Measurements from ENCODE around the gene AP3S2.

AP3S2 gene

GRCh38 chr15:89812847-89813320 is 80.9 kb downstream of the AP3S2 start:
- no peak for DNase-seq

- DNase-seq, result no peak
Observed at GRCh38 chr15:89812011-89812846, 81.6 kb downstream of the AP3S2 start.

DNA sequence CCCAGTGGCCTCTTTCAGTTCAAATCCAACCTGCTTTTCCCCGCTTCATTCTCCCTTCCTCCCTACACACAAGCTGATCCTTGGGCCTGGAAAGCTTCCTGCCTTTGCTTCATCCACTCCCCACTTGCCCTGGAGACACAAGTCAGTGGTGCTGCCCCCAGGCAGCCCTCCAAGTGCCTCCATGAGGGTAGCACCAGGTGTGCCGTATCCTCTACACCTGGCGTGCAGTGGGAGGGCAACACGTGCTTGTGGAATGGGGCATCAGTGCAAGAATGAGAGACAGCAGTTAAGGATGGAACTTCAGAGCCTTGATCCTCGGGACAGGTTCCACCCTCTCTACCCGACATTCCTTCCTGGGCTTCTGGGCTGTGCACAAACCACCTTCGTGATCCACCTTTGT is 83.0 kb downstream of the AP3S2 start:
- DNase-seq, result no peak

- DNase-seq, result no peak
Observed at GRCh38 chr15:89809787-89810148, 84.0 kb downstream of the AP3S2 start.

- no peak for DNase-seq
Observed at GRCh38 chr15:89809093-89809786, 84.6 kb downstream of the AP3S2 start.

DNA sequence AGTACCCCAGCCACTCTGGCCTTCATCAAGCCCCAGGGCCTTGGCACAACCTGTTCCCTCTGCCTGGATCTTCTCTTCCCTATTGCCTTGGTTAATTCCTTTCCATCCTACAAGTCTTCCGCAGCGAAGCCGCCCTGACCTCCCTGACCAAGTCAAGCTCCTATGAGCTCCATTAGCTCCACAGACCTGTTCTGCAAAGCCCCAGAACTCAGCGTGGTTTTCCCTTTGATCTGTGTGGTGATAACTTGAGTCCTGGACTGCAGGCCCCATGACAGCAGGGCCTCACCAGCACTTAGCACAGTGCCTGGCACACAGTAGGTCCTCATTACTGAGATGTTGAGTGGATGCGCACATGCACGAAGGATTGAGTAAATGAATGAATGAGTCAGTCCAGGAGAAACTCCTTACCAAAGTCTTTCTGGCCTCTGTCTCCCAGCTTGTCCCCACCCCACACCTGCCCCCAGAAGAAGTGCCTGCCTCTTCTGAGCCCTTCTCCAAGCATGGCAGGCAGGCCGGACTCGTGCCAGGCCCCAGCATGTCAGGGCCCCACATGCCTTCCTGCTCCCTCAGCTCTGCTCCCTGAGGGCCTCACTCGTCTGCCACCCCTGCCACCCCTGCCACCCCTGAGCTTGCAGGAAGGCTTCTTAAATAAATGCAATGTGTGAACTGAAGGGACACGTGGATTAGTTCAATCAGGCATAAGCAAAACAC is 85.5 kb downstream of the AP3S2 start:
- DNase-seq, result no peak

DNA sequence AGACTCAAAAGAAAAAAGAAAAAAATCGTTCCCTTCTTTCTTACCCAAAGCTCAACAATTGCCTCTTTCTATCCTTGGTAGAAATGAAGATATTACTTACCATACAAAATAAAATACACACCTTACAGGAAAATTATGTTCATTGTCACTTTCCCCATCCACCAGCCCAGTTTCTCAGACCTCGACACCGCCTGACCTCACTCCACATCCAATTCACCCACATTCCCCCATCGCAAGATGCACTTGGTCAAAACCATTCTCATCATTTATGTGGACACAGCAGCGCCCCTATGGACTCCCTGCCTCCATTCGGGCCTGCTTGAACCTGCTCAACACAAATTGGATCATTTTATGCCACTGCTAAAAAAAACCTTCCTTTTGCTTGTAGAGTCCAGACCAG is 86.1 kb downstream of the AP3S2 start:
- no peak for DNase-seq

GRCh38 chr15:89806559-89807550 is 86.9 kb downstream of the AP3S2 start:
- DNase-seq, result no peak

- DNase-seq, result no peak
Observed at GRCh38 chr15:89806210-89806558, 87.6 kb downstream of the AP3S2 start.

DNA sequence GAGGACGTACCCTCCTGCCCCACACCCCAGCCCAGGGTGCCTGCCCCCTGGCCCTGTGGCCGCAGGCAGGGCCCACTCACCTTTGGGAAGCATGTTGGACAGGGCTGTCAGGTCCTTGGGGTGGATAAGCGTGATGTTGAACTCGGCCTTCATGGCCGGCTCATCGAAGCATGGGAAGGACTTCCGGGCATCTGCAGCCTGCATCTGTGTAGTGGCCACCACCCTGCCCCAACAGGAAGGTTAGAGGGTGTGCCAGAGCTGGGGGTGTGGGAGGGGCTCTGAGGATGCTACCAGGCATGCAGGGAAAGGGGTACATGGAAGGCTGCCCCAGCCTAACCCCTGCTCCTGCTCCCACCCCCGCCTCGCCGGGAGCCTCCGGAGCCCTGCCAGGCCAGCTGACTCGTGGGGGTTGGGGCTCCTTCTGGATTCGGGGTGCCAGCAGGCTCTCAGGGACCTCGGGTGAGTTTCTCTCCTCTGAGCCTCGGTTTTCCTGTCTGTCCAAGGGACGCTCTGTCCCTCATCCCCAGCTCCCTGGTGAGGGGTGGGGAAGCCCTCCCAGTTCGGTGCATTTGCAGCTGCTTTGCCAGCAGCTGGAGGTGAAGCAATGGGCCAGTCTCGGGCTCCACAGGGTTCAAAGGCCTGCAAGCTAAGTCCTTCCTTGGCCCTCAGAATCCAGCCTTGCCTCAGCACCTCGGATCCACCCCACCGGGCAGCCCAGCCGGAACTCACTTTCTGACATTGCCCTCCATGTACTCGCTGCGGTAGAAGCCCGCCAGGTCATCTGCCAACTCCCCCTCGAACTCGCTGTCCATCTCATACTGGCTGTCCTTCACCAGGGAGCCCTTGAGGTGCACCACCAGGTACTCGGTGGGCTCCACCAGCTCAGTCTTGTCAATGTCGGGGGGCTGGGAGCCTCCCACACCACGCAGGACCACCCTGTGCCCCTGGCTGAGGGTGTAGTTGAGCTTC is 88.3 kb downstream of the AP3S2 start:
- no peak for DNase-seq

- no peak for DNase-seq
Observed at GRCh38 chr15:89803941-89804800, 89.6 kb downstream of the AP3S2 start.

- DNase-seq, result no peak
Observed at GRCh38 chr15:89802986-89803824, 90.6 kb downstream of the AP3S2 start.

GRCh38 chr15:89802231-89802928 is 91.4 kb downstream of the AP3S2 start:
- no peak for DNase-seq

GRCh38 chr15:89801471-89802195 is 92.2 kb downstream of the AP3S2 start:
- no peak for DNase-seq

- DNase-seq, result no peak
Observed at GRCh38 chr15:89799918-89800498, 93.8 kb downstream of the AP3S2 start.

DNA sequence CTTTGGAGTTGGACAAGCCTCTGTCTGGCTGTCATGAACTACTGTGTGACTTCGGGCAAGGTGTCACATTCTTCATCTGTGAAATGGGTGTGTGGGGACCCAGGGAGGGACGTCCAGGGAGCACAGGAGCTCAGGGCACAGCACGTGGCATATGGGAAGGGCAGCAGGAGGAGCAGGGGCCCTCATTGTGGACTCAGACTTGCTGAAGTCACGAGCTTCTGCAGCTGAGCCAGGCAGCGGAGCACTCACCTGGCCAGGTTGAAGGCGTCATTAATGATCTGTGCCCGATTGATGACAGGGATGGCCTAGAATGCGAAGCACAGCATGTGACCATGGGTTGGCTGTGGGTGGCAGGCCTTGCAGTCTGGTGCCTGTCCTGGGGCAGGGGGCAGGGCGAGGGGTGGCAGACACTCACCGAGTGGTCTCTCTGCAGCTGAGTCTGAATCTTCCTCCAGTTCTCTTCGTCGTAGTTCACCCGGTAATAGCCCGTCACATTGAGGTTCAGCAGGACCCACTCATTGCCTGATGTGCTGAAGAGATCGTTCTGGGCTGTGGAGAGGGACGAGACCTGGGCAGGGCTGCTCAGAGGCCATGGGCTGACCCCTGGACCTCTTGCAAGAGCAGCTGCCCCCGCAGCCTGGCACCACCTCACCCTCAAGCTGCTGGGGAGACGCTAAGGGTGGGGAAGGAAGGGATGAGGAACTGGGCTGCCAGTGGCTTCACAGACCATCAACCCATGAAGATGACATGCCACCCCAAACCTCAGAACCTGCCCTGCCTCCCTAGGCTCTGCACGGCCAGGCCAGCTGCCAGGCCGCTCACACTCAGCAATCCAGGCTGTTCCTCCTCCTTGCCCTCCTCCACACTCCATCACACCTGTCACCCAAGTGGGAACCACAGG is 94.5 kb downstream of the AP3S2 start:
- no peak for DNase-seq

Data from NCI-H1694 (cell line).